GM12864 (cell line): ENCODE measurements around the gene SAC3D1.

Experiments
- DNase-seq: peaks from one replicate; pipeline ENCODE4 v3.0.0-alpha.2; 2011; ENCODE audit warnings: low read depth
- H3K4me3 ChIP-seq: 2 replicates; pipeline ENCODE4 v1.5.1; 2011; ENCODE audit warnings: mild to moderate bottlenecking, low read depth, low read length, control low read depth
- TF ChIP-seq, protein P1 (sequence below): IDR thresholded peaks from 2 replicates; pipeline ENCODE4 v1.5.1; 2011; ENCODE audit warnings: low read depth, mild to moderate bottlenecking, moderate library complexity, low read length, control low read depth, inconsistent platforms; ENCODE audit errors: missing control alignments

SAC3D1 gene

DNA sequence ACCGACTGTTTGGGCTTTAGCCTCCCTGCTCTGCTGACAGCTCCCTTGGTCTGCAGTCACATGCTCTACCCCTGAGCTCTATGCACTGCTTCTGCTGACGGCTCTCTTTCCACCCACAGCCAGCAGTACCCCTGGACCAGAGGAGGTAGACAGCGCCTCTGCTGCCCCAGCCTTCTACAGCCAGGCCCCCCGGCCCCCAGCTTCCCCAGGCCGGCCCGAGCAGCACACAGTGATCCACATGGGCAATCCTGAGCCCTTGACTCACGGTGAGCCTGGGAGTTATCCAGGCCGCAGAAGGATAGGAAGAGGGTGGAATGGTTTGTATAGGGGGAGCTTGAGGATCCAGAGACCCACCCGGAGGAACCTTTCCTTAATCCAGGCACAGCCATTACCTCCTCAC, 45.8 kb downstream of the SAC3D1 start:
- H3K4me3 ChIP-seq: no peak overlapping the region
- no peak for DNase-seq
- TF ChIP-seq, protein P1, sequence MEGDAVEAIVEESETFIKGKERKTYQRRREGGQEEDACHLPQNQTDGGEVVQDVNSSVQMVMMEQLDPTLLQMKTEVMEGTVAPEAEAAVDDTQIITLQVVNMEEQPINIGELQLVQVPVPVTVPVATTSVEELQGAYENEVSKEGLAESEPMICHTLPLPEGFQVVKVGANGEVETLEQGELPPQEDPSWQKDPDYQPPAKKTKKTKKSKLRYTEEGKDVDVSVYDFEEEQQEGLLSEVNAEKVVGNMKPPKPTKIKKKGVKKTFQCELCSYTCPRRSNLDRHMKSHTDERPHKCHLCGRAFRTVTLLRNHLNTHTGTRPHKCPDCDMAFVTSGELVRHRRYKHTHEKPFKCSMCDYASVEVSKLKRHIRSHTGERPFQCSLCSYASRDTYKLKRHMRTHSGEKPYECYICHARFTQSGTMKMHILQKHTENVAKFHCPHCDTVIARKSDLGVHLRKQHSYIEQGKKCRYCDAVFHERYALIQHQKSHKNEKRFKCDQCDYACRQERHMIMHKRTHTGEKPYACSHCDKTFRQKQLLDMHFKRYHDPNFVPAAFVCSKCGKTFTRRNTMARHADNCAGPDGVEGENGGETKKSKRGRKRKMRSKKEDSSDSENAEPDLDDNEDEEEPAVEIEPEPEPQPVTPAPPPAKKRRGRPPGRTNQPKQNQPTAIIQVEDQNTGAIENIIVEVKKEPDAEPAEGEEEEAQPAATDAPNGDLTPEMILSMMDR: no peak

DNA sequence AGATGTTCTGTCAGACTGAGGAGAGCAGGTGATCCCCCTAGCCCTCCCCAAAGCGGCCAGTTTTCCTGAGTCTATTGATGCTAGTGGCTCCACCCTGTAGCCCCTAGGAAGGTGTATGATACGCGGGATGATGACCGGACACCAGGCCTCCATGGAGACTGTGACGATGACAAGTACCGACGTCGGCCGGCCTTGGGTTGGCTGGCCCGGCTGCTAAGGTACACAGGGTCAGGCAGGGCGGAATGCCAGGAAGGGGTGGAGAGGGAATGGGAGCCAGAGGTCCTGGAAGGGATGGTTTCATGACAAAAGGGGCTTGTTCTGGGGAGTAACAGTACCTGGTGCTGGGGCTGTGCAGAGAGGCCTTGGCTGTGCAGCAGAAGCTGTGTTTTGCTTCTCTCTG, 46.2 kb downstream of the SAC3D1 start:
- H3K4me3 ChIP-seq: no peak overlapping the region
- TF ChIP-seq, protein P1: no peak
- no peak for DNase-seq

DNA sequence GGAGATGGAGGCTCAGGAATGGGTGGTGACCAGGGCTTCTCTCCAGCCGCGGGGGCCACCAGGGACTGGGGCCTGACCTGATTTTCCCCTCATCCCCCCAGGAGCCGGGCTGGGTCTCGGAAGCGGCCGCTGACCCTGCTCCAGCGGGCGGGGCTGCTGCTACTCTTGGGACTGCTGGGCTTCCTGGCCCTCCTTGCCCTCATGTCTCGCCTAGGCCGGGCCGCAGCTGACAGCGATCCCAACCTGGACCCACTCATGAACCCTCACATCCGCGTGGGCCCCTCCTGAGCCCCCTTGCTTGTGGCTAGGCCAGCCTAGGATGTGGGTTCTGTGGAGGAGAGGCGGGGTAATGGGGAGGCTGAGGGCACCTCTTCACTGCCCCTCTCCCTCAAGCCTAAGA, 46.8 kb downstream of the SAC3D1 start:
- DNase-seq: no peak
- TF ChIP-seq, protein P1: no peak
- H3K4me3 ChIP-seq: no peak overlapping the region

DNA sequence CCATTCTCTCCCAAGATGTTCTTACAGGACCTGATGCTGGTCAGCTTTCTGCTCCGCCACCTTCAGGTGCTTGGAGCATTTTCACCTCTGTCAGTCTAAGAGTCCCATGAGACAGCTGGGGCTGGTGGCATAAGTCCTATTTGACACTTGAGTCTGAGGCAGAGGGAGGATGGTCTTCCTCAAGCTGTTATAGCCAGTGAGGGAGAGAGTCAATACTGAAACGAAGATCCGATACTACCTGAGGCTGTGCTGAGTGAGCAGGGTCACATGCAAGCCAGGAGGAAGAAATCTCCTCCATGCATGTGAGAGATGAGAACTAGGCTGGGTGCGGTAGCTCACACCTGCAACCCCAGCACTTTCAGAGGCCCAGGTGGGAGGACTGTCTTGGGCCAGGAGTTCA, 48.6 kb downstream of the SAC3D1 start:
- no peak overlapping the region for H3K4me3 ChIP-seq
- no peak for DNase-seq
- TF ChIP-seq, protein P1: no peak

DNA sequence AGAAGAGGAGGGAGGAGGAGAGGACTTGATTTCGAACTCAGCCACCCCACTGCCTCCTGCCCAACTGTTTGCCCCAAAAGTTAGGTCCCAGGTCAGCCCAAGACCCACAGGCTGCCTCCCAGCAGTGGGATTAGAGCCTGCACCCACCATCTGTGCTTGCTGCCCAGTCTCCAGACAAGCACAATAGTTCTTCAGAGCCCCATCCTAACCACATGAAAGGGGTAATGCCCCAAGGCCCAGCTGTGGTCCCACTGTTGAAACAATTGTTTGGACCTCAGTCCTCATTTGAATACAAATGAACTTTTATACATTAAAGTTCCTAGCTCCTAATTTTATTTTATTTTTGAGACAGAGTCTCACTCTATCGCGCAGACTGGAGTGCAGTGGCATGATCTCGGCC, 49.6 kb downstream of the SAC3D1 start:
- TF ChIP-seq, protein P1: no peak

More for the DNA sequence above, 49.6 kb downstream of the SAC3D1 start:
- no peak overlapping the region for H3K4me3 ChIP-seq
- no peak for DNase-seq
